ENCODE data around the gene TJP3. TPM values are rescaled to one million over a fixed set of nuclear protein-coding genes. Genes with fewer than 3 reads are reported as not detected.

TJP3 gene
- total and polyA plus RNA-seq, 10 of the 15 experiments (the other 5 are each of a cell fraction or from before 2014, with no cell fraction given) = 0.04 to 1.2 (median 0.29) TPM; not detected in 6

- TF ChIP-seq FOXK2 (IDR thresholded peaks at IDR 0.05) (no peak), ATF7 (IDR thresholded peaks at IDR 0.05; ENCODE audit: low read depth) (no peak), ZNF592 (IDR thresholded peaks at IDR 0.05) (no peak), KAT2A (conservative IDR thresholded peaks at IDR 0.05; ENCODE audit: control insufficient read depth, low read depth, low read length) (no peak), TARDBP (IDR thresholded peaks at IDR 0.05; ENCODE audit: borderline replicate concordance) (no peak)
Measured at GRCh38 chr19:3768748-3769099, 60.5 kb downstream of the TJP3 start (continued).

GRCh38 chr19:3769494-3769893 is 61.3 kb downstream of the TJP3 start:
- Histone ChIP-seq H3K79me2 (ENCODE audit: control insufficient read depth, insufficient read depth, low read length) (no peaks in the 10 kb centered on the region), H3K36me3 (ENCODE audit: control insufficient read depth in 2 of 2, insufficient read depth in 2 of 2, low read length in 1 of 2) (peaks cover 0 to 18% of the 10 kb centered on the region in 2 experiments; a peak in 2 of 4 replicates), H3K4me1 (ENCODE audit: control insufficient read depth, insufficient read depth, low read length) (no peaks in the 10 kb centered on the region; the same call in 1 of the 2 replicates), H3K27ac (ENCODE audit: control insufficient read depth, insufficient read depth) (no peak overlapping the region), H3K9me3 (replicated peaks; ENCODE audit: control insufficient read depth, insufficient read depth, low read length) (no peaks in the 10 kb centered on the region), H3K4me2 (ENCODE audit: control insufficient read depth, insufficient read depth) (no peak overlapping the region), H4K20me1 (ENCODE audit: control insufficient read depth, insufficient read depth) (no peaks in the 10 kb centered on the region), H3K27me3 (replicated peaks in 1 of 2; ENCODE audit: control insufficient read depth in 2 of 2, insufficient read depth in 2 of 2, low read length in 1 of 2) (no peaks in the 10 kb centered on the region), H2AFZ (ENCODE audit: control insufficient read depth, low read depth, low read length) (no peak overlapping the region), H3K9ac (ENCODE audit: control insufficient read depth, insufficient read depth, low read length) (no peak overlapping the region), H3K4me3 (no peak overlapping the region)
- ChIA-PET CTCF (interaction anchor here (1.3 kb wide), 1 partner anchor 52 kb away, joined by 3 read pairs; no protein-coding TSS in a partner anchor), POLR2A (interaction anchor here (0.6 kb wide), 1 partner anchor 9 kb away, joined by 7 read pairs; no protein-coding TSS in a partner anchor), SMC1A (ENCODE audit: uncharacterized antibody, unreplicated experiment) (no interaction called here), RAD21 (ENCODE audit: unreplicated experiment) (no interaction called here)
- TF ChIP-seq USF2 (IDR thresholded peaks at IDR 0.05; ENCODE audit: borderline replicate concordance, low read depth, low read length) = no peak
- TF ChIP-seq MXI1 (IDR thresholded peaks at IDR 0.05; ENCODE audit: low read depth, low read length) = no peak
- FAIRE-seq (no peak), DNase-seq (ENCODE audit: low read depth, low spot score) (no peak), ATAC-seq (no peak)
- in situ Hi-C loops (cut with MboI) = no loop called here
- intact Hi-C loops (cut with micrococcal nuclease; ENCODE audit: unreplicated experiment) = no loop called here
- WGBS (ENCODE audit: insufficient coverage, insufficient replicate concordance, low lambda C conversion rate, missing lambda C conversion rate) = 87% methylated on average over 15 of the region's 17 CpGs
- BruUV-seq (replicated peaks) = no TSS peak

Measured in GM12878 (cell line).